Lower leg skin (tissue), 3 donors: ENCODE data around the gene TUBA8.

ENCODE experiments used
- POLR2A ChIP-seq, 2 donors: fragments of 450-650 bp; IDR thresholded peaks; one replicate each; pipeline ENCODE4 v1.6.1; 2016 to 2017; ENCODE audit warnings: antibody characterized with exemption in 2 of 2, mild to moderate bottlenecking in 1 of 2, moderate library complexity in 1 of 2
- TF ChIP-seq, protein P1 (sequence below), 3 donors: fragments of 450-650 bp; IDR thresholded peaks; one replicate each; pipeline ENCODE4 v1.5.1; 2016; ENCODE audit warnings: antibody characterized with exemption in 3 of 3, mild to moderate bottlenecking in 3 of 3, moderate library complexity in 2 of 3

DNA sequence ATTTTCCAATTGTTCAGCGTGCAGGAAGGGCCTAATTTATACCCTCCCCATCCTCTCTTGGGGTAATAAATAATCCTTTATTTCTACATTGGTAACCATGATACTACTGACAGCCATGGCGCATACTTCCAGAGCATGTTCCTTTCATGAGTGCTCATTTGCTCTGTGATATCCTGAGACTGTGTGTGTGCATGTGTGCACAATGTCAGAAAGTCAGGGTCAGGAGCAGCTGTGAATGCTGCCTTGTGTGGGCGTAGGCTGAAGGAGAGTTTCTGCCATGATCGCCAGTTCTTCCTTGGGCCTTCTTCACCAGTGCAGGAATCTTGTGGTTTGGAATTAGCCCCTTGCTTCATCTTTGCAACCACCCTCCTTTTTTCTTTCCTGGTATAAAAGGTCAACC, 10.2 kb downstream of the TUBA8 start:
- no peak for TF ChIP-seq POLR2A (IDR thresholded peaks at IDR 0.05)
- TF ChIP-seq, protein P1, sequence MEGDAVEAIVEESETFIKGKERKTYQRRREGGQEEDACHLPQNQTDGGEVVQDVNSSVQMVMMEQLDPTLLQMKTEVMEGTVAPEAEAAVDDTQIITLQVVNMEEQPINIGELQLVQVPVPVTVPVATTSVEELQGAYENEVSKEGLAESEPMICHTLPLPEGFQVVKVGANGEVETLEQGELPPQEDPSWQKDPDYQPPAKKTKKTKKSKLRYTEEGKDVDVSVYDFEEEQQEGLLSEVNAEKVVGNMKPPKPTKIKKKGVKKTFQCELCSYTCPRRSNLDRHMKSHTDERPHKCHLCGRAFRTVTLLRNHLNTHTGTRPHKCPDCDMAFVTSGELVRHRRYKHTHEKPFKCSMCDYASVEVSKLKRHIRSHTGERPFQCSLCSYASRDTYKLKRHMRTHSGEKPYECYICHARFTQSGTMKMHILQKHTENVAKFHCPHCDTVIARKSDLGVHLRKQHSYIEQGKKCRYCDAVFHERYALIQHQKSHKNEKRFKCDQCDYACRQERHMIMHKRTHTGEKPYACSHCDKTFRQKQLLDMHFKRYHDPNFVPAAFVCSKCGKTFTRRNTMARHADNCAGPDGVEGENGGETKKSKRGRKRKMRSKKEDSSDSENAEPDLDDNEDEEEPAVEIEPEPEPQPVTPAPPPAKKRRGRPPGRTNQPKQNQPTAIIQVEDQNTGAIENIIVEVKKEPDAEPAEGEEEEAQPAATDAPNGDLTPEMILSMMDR (IDR thresholded peaks at IDR 0.05) = no peak
